Measurements from ENCODE around the gene MED12L.

- no peak for TF ChIP-seq CTCF (IDR thresholded peaks at IDR 0.05)
- TF ChIP-seq POLR2A (IDR thresholded peaks at IDR 0.05): no peak
Observed at GRCh38 chr3:151303751-151304150, 218.3 kb downstream of the MED12L start.

Data from esophagus squamous epithelium (tissue), 4 donors.